ENCODE results near the gene NKD2.

The NKD2 gene

GRCh38 chr5:976849-977751 is 31.5 kb upstream of the NKD2 start:
- TF ChIP-seq CTCF (IDR thresholded peaks at IDR 0.05; ENCODE audit: low read depth, low read length) (no peak), MAX (IDR thresholded peaks at IDR 0.05; ENCODE audit: low read depth, low read length) (no peak), POLR2A (IDR thresholded peaks at IDR 0.05; ENCODE audit: extremely low read depth, insufficient read length) (no peak), MYC (IDR thresholded peaks at IDR 0.05; ENCODE audit: low read depth, low read length) (no peak)
- H3K4me3 ChIP-seq (ENCODE audit: low read depth, low read length) = no peak overlapping the region
- no peak for DNase-seq (ENCODE audit: low read depth)

GRCh38 chr5:978054-978453 is 30.5 kb upstream of the NKD2 start:
- no peak for DNase-seq (ENCODE audit: low read depth)

GRCh38 chr5:978693-979092 is 29.9 kb upstream of the NKD2 start:
- no peak overlapping the region for H3K4me3 ChIP-seq (ENCODE audit: low read depth, low read length)
- no peak for DNase-seq (ENCODE audit: low read depth)
- TF ChIP-seq MYC (IDR thresholded peaks at IDR 0.05; ENCODE audit: low read depth, low read length) = no peak
- TF ChIP-seq POLR2A (IDR thresholded peaks at IDR 0.05; ENCODE audit: extremely low read depth, insufficient read length) = no peak
- TF ChIP-seq CTCF (IDR thresholded peaks at IDR 0.05; ENCODE audit: low read depth, low read length) = no peak
- TF ChIP-seq MAX (IDR thresholded peaks at IDR 0.05; ENCODE audit: low read depth, low read length) = no peak

More at GRCh38 chr5:978054-978453, 30.5 kb upstream of the NKD2 start:
- TF ChIP-seq POLR2A (IDR thresholded peaks at IDR 0.05; ENCODE audit: extremely low read depth, insufficient read length) (no peak), MAX (IDR thresholded peaks at IDR 0.05; ENCODE audit: low read depth, low read length) (no peak), MYC (IDR thresholded peaks at IDR 0.05; ENCODE audit: low read depth, low read length) (no peak), CTCF (IDR thresholded peaks at IDR 0.05; ENCODE audit: low read depth, low read length) (no peak)
- no peak overlapping the region for H3K4me3 ChIP-seq (ENCODE audit: low read depth, low read length)

- no peak for DNase-seq (ENCODE audit: low read depth)
- no peak overlapping the region for H3K4me3 ChIP-seq (ENCODE audit: low read depth, low read length)
- TF ChIP-seq MAX (IDR thresholded peaks at IDR 0.05; ENCODE audit: low read depth, low read length) (no peak), POLR2A (IDR thresholded peaks at IDR 0.05; ENCODE audit: extremely low read depth, insufficient read length) (no peak), CTCF (IDR thresholded peaks at IDR 0.05; ENCODE audit: low read depth, low read length) (no peak), MYC (IDR thresholded peaks at IDR 0.05; ENCODE audit: low read depth, low read length) (no peak)
Observed at GRCh38 chr5:979100-979817, 29.3 kb upstream of the NKD2 start.

- TF ChIP-seq POLR2A (IDR thresholded peaks at IDR 0.05; ENCODE audit: extremely low read depth, insufficient read length) (no peak), CTCF (IDR thresholded peaks at IDR 0.05; ENCODE audit: low read depth, low read length) (no peak), MAX (IDR thresholded peaks at IDR 0.05; ENCODE audit: low read depth, low read length) (no peak), MYC (IDR thresholded peaks at IDR 0.05; ENCODE audit: low read depth, low read length) (no peak)
- no peak for DNase-seq (ENCODE audit: low read depth)
- H3K4me3 ChIP-seq (ENCODE audit: low read depth, low read length) = no peak overlapping the region
Observed at GRCh38 chr5:980001-980588, 28.5 kb upstream of the NKD2 start.

Data from NB4 (cell line).